Measurements from ENCODE around the gene MYH13. TPM values are rescaled to one million over a fixed set of nuclear protein-coding genes. Genes with fewer than 3 reads are reported as not detected.

The MYH13 gene
- total RNA-seq, 1 experiment from 2014 or later: not detected

DNA sequence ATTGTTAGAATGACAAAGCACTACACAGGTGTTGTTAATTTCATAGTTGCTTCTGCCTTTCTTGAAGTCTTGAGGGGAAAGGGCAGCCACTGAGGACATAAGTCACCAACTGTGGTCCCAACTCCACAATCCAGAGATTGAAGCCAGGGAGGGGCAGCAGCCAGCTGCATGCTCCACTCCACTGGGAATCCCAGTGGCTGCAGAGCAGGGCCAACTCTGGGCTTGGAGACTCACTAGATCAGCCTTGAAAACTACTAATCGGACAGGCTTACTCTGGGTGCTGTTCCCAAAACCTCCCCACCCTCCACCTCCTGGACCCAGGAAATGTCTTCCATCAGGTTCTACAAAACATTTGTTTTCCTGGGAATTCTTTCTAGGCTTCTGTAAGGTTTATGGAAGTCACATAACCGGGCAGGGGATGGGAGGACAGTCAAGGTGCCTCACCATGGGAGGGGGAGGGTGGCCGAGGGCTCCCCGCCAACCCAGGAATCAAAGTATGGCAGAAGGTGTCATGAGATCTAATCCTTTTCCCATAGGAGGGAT is 68.0 kb downstream of the MYH13 start:
- ChIA-PET CTCF (no interaction called here), POLR2A (ENCODE audit: low non-redundant PET) (no interaction called here)
- BruUV-seq (replicated peaks): no TSS peak
- Histone ChIP-seq H3K36me3 (ENCODE audit: insufficient read depth, low read length, poor library complexity, severe bottlenecking) (no peaks in the 10 kb centered on the region), H3K27ac (ENCODE audit: low read depth, low read length, poor library complexity, severe bottlenecking) (no peak overlapping the region), H3K27me3 (replicated peaks; ENCODE audit: insufficient read depth, low read depth, low read length, poor library complexity) (no peaks in the 10 kb centered on the region), H3K9me3 (ENCODE audit: low read depth, low read length, poor library complexity, severe bottlenecking) (no peaks in the 10 kb centered on the region), H3K4me1 (ENCODE audit: insufficient read depth, low read length, poor library complexity, severe bottlenecking) (no peaks in the 10 kb centered on the region), H3K4me3 (ENCODE audit: low read depth, low read length, poor library complexity, severe bottlenecking) (no peak overlapping the region)
- no peak for DNase-seq (ENCODE audit: low spot score)
- TF ChIP-seq, protein P1, sequence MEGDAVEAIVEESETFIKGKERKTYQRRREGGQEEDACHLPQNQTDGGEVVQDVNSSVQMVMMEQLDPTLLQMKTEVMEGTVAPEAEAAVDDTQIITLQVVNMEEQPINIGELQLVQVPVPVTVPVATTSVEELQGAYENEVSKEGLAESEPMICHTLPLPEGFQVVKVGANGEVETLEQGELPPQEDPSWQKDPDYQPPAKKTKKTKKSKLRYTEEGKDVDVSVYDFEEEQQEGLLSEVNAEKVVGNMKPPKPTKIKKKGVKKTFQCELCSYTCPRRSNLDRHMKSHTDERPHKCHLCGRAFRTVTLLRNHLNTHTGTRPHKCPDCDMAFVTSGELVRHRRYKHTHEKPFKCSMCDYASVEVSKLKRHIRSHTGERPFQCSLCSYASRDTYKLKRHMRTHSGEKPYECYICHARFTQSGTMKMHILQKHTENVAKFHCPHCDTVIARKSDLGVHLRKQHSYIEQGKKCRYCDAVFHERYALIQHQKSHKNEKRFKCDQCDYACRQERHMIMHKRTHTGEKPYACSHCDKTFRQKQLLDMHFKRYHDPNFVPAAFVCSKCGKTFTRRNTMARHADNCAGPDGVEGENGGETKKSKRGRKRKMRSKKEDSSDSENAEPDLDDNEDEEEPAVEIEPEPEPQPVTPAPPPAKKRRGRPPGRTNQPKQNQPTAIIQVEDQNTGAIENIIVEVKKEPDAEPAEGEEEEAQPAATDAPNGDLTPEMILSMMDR (conservative IDR thresholded peaks at IDR 0.05; ENCODE audit: low read depth, low read length): no peak
- no peak for TF ChIP-seq EZH2 (IDR thresholded peaks at IDR 0.05; ENCODE audit: borderline replicate concordance, low read depth, low read length, poor library complexity, severe bottlenecking)
- intact Hi-C loops (cut with micrococcal nuclease; ENCODE audit: unreplicated experiment): no loop called here

DNA sequence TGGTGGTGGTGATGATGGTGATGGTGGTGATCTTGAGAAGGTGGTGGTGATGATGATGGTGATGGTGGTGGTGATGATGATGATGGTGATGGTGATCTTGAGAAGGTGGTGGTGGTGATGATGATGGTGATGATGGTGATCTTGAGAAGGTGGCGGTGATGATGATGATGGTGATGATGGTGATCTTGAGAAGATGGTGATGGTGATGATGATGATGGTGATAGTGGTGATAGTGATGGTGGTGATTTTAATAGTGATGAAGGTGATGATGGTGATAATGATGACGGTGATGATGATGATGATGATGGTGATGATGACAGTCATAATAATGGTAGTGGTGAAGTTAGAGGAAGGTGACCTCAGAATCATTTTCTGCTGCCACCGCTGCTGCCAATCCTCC is 75.1 kb downstream of the MYH13 start:
- Histone ChIP-seq H3K4me1 (ENCODE audit: insufficient read depth, low read length, poor library complexity, severe bottlenecking) (no peaks in the 10 kb centered on the region), H3K9me3 (ENCODE audit: low read depth, low read length, poor library complexity, severe bottlenecking) (no peaks in the 10 kb centered on the region), H3K27me3 (replicated peaks; ENCODE audit: insufficient read depth, low read depth, low read length, poor library complexity) (no peaks in the 10 kb centered on the region), H3K27ac (ENCODE audit: low read depth, low read length, poor library complexity, severe bottlenecking) (no peak overlapping the region), H3K4me3 (ENCODE audit: low read depth, low read length, poor library complexity, severe bottlenecking) (no peak overlapping the region), H3K36me3 (ENCODE audit: insufficient read depth, low read length, poor library complexity, severe bottlenecking) (no peaks in the 10 kb centered on the region)
- ChIA-PET POLR2A (ENCODE audit: low non-redundant PET) (interaction anchor here (0.5 kb wide), 1 partner anchor 296 kb away, joined by 7 read pairs; no protein-coding TSS in a partner anchor), CTCF (interaction anchor here (0.6 kb wide), 1 partner anchor 321 kb away, joined by 4 read pairs; no protein-coding TSS in a partner anchor)
- no TSS peak for BruUV-seq (replicated peaks)
- TF ChIP-seq EZH2 (IDR thresholded peaks at IDR 0.05; ENCODE audit: borderline replicate concordance, low read depth, low read length, poor library complexity, severe bottlenecking): no peak
- TF ChIP-seq, protein P1 (conservative IDR thresholded peaks at IDR 0.05; ENCODE audit: low read depth, low read length): no peak
- DNase-seq (ENCODE audit: low spot score): no peak
- intact Hi-C loops (cut with micrococcal nuclease; ENCODE audit: unreplicated experiment): no loop called here

DNA sequence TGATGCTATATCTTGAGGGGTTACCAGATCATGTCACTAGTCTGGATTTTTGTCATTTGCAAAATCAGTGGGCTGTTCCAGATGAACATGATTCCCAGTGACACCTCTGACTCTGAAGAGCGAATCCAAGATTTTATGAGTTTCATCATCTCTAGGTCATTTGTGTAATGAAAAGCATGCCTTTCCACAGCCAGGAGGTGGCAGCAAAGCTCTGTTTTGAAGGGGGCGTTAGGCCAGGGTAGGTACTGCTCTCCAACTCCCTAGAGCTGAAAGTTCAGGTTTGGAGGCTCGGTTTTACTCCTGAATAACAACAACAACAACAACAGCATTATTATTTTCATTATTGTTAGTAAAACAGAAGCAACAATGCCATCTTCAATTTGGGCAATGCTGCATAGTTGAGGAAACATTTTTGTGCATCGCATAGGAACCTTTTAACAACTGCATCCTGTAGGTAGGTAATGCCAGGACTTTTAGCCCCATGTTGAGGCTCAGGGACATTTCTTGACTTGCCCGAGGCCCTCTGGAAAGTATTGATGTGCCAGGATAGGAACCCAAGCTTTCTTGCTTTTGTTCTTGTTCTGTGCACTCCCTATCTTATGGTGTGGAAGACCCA is 77.0 kb downstream of the MYH13 start:
- Histone ChIP-seq H3K27ac (ENCODE audit: low read depth, low read length, poor library complexity, severe bottlenecking) (no peak overlapping the region), H3K9me3 (ENCODE audit: low read depth, low read length, poor library complexity, severe bottlenecking) (no peaks in the 10 kb centered on the region)
- TF ChIP-seq, protein P1 (conservative IDR thresholded peaks at IDR 0.05; ENCODE audit: low read depth, low read length): peak; percentile 84
- TF ChIP-seq EZH2 (IDR thresholded peaks at IDR 0.05; ENCODE audit: borderline replicate concordance, low read depth, low read length, poor library complexity, severe bottlenecking): no peak

More for the DNA sequence above, 77.0 kb downstream of the MYH13 start:
- POLR2A ChIA-PET (ENCODE audit: low non-redundant PET): interaction anchor here (0.5 kb wide), 1 partner anchor 371 kb away, joined by 6 read pairs; no protein-coding TSS in a partner anchor
- CTCF ChIA-PET: interaction anchor here (0.6 to 1.1 kb wide), 3 partner anchors 15 to 371 kb away, joined by 3 to 5 read pairs (median 3); no protein-coding TSS in a partner anchor
- intact Hi-C loops (cut with micrococcal nuclease; ENCODE audit: unreplicated experiment): no loop called here
- Histone ChIP-seq H3K4me3 (ENCODE audit: low read depth, low read length, poor library complexity, severe bottlenecking) (no peak overlapping the region), H3K4me1 (ENCODE audit: insufficient read depth, low read length, poor library complexity, severe bottlenecking) (no peaks in the 10 kb centered on the region), H3K36me3 (ENCODE audit: insufficient read depth, low read length, poor library complexity, severe bottlenecking) (no peaks in the 10 kb centered on the region), H3K27me3 (replicated peaks; ENCODE audit: insufficient read depth, low read depth, low read length, poor library complexity) (peaks cover 5% of the 10 kb centered on the region)
- no TSS peak for BruUV-seq (replicated peaks)
- DNase-seq (ENCODE audit: low spot score): peak; percentile 76

Data from A673 (cell line).